ENCODE results near the gene TMEM269.
"Not testable (repeated sequence)": the region's sequence is repeated elsewhere in the genome, so short reads cannot be mapped to it uniquely, and the experiment has no call there.

The TMEM269 gene

GRCh38 chr1:42748461-42749410, 36.1 kb upstream of the TMEM269 start:
- no peak for DNase-seq

GRCh38 chr1:42750041-42750440, 34.8 kb upstream of the TMEM269 start:
- DNase-seq, result no peak

- not testable (repeated sequence) for DNase-seq
These were observed 33.2 kb upstream of the TMEM269 start for GRCh38 chr1:42751511-42752070.

- DNase-seq, result no peak
These were observed 32.5 kb upstream of the TMEM269 start for GRCh38 chr1:42752284-42752683.

- DNase-seq, result no peak
These were observed 31.7 kb upstream of the TMEM269 start for GRCh38 chr1:42753070-42753469.

- no peak for DNase-seq
These were observed 27.6 kb upstream of the TMEM269 start for GRCh38 chr1:42756956-42757891.

- DNase-seq, result no peak
These were observed 26.9 kb upstream of the TMEM269 start for GRCh38 chr1:42757892-42758275.

GRCh38 chr1:42758641-42759040, 26.1 kb upstream of the TMEM269 start:
- DNase-seq, result no peak

GRCh38 chr1:42759114-42759513, 25.7 kb upstream of the TMEM269 start:
- DNase-seq, result no peak

GRCh38 chr1:42761567-42761966, 23.2 kb upstream of the TMEM269 start:
- DNase-seq, result no peak

- DNase-seq, result no peak
These were observed 22.5 kb upstream of the TMEM269 start for GRCh38 chr1:42762269-42762668.

- no peak for DNase-seq
These were observed 19.5 kb upstream of the TMEM269 start for GRCh38 chr1:42765269-42765668.

GRCh38 chr1:42765832-42766740, 18.7 kb upstream of the TMEM269 start:
- DNase-seq, result peak; percentile 59 to 64

- DNase-seq, result peak; percentile 100
These were observed 17.9 kb upstream of the TMEM269 start, which contains the start of the genes C1orf50 and P3H1 for GRCh38 chr1:42766741-42767509. TSS of gene C1orf50 (plus strand) at chr1:42767249. CDS start at chr1:42767312, 63 bp downstream. TSS of gene P3H1 (minus strand) at chr1:42767028. CDS start at chr1:42766971, 57 bp downstream.

GRCh38 chr1:42767510-42768000, 17.2 kb upstream of the TMEM269 start:
- DNase-seq, result no peak

GRCh38 chr1:42768172-42768571, 16.6 kb upstream of the TMEM269 start:
- no peak for DNase-seq

GRCh38 chr1:42769811-42770210, 15.0 kb upstream of the TMEM269 start:
- no peak for DNase-seq

GRCh38 chr1:42773420-42773819, 11.4 kb upstream of the TMEM269 start:
- no peak for DNase-seq

GRCh38 chr1:42774928-42775526, 9.8 kb upstream of the TMEM269 start:
- no peak for DNase-seq

GRCh38 chr1:42776502-42776901, 8.3 kb upstream of the TMEM269 start:
- no peak for DNase-seq
